ENCODE results near the gene FGF21.

Gene FGF21

DNA sequence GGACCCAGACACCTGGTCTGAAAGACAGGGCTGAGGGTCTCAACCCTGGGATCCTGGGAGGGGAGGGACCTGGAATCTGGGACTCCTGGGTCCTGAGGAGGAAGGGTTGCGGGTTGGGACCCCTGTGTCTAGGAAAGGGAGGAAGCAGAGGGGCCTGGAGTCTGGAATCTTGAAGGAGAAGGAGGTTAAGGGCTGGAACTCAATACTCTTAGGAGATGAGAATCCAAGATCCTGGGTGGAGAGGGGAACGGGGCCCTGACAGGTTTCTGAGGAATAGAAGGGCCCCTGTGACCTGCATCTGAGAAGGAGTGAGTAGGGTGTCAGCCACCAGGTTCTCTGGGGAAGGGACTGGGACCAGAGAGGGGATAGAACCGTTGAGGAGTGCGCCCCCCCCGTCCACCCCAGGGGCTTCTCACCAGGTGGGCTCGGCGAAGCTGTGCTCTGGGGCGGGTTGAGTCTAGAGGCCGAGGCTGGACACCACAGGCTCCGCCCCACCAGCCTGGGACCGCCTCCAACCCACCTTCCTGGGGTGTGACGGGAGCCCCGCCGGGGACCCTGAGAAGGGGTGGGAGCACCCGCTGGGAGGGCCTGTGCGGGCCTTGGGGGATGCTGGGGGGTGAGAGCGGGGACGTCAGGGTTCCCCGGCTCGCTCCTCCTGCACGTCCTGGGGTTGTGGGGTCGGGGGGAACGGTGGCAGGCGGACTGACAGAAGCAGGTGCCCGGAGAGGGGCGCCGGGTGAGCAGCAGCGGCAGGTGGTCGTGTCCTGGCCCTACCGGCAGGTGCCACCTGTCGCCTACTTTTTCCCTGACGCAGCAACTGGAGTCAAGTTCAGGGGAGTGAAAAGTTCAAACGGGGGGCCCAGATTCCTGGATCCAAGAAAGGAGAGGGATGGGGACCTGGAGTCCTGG is 35.8 kb upstream of the FGF21 start, which contains the start of gene MAMSTR:
Gene MAMSTR (minus strand): TSS at position 463 of the 909 bp plus-strand sequence. CDS start 694 bp downstream, outside the sequence.
- in situ Hi-C loops (cut with HindIII; ENCODE audit: low pct_unique_long_range_greater_than_20kb, low sequenced_read_pairs), result no loop called here
- no peak for DNase-seq (ENCODE audit: low read depth in 1 of 2, low spot score in 1 of 2)
- TF ChIP-seq JUND (IDR thresholded peaks at IDR 0.05; ENCODE audit: low read depth), result no peak

DNA sequence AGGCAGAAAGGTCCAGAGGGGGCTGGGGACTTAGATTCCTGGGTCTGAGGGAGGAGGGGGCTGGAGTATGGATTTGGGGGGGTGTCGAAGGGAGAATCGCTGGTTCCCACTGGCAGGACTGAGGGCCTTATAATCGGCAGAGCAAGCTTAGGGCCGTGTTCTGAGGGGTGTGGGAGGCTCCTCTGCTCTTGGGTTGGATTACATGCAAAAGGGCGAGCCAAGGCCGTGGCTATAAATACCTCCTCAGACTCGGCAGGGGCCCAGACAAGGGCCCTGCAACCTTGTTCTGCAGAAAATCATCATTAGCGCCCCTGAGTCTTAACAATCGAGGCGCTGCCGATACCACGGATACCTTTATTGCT is 35.1 kb upstream of the FGF21 start:
- TF ChIP-seq JUND (IDR thresholded peaks at IDR 0.05; ENCODE audit: low read depth), result no peak
- in situ Hi-C loops (cut with HindIII; ENCODE audit: low pct_unique_long_range_greater_than_20kb, low sequenced_read_pairs), result no loop called here
- no peak for DNase-seq (ENCODE audit: low read depth in 1 of 2, low spot score in 1 of 2)

DNA sequence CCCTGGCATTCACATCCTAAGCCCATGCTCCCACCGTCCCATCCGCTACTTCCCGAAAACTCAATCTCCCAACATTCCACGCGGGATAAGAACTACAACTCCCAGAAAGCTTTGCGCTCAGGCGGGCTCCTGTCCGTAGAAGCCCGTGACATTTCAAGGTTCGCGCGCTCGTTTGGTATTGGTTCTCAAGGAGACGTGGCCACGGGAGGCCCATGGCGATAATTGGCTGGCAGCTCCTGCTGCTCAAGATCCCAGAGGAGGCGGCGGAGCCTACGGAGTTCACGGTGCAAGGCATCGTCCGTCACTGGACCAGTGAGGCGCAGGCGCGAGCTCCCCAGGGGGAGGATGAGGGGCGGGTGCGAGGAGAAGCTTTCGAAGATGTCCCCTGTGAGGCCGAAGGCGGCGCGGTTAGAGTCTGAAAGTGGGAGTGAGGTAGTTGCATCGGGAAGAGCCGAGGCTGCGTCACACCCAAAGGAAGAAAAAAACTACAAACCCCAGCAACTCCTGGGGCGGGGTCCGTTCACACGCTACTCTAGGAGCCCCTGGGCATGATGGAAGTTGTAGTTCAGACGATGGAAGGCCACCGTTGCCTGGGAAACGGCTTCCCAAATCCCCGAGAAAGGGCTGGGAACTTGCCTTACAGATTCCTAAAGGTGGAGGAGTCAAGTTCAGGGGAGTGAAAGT is 34.6 kb upstream of the FGF21 start:
- no peak for TF ChIP-seq JUND (IDR thresholded peaks at IDR 0.05; ENCODE audit: low read depth)
- DNase-seq (ENCODE audit: low read depth in 1 of 2, low spot score in 1 of 2), result peak; percentile 96 to 98
- in situ Hi-C loops (cut with HindIII; ENCODE audit: low pct_unique_long_range_greater_than_20kb, low sequenced_read_pairs), result no loop called here

DNA sequence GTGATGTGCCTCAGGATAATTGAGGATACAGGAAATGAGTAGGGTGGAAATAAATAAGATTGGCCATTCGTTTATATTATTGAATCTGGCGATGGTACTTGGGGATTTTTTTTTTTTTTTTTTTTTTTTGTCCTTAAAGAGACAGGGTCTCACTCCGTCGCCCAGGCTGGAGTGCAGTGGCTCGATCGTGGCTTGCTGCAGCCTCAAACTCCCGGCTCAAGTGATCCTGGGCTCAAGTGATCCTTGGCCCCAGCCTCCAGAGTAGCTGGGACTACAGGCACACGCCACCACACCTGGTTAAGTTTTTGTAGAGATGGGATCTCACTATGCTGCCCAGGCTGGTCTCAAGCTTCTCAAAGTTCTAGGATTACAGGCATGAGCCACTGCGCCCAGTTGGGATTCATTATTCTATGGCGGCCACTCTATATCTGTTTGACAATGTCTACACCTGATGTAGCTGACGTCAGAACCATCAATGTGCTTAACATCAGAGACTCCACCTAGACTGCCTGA is 33.1 kb upstream of the FGF21 start:
- no peak for DNase-seq (ENCODE audit: low read depth in 1 of 2, low spot score in 1 of 2)
- no peak for TF ChIP-seq JUND (IDR thresholded peaks at IDR 0.05; ENCODE audit: low read depth)
- in situ Hi-C loops (cut with HindIII; ENCODE audit: low pct_unique_long_range_greater_than_20kb, low sequenced_read_pairs), result no loop called here

DNA sequence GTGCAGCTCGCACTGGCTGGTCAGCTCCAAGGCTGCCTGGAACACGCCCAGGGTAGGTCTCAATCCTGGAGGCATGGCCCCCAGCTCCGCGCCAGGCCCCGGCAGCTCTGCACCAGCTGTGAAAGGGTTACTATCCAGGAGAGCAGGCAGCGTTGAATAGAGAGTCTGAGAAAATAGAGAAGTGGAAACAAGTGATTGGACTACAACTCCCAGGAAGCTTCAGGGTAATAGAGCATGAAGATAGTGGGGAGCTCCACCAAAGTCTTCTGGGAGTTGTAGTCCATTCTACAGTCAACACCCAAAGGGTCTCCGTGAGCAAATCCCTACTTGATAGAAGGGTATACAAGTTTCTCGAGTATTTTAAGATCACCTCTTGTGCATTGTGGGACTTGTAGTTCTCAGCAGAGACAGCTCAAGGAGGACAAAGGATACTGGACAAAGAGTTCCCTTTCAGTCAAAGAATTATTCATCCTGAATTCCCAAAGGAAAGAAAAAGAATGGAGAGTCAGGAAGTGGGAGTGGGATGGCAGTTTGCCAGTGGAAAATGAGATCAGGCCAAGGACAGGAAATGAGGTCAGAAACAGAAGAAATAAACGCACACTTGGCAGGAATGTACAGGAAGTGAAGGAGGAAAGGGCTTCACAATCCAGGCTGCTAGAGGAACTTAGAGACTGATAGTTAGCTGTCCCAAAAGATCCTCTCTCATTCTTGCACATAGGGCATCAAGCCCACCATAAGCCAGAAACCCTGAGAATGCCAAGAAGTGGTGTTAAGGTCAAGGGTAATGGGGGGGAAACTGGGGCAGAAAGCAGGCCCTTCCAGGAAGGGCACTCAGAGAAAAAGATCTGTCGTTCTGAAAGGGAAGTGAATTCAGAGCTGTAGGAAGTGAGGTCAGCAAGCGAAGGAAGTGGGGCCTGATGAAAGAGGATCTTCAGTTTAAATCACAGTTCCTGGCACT is 30.2 kb upstream of the FGF21 start:
- in situ Hi-C loops (cut with HindIII; ENCODE audit: low pct_unique_long_range_greater_than_20kb, low sequenced_read_pairs), result no loop called here

DNA sequence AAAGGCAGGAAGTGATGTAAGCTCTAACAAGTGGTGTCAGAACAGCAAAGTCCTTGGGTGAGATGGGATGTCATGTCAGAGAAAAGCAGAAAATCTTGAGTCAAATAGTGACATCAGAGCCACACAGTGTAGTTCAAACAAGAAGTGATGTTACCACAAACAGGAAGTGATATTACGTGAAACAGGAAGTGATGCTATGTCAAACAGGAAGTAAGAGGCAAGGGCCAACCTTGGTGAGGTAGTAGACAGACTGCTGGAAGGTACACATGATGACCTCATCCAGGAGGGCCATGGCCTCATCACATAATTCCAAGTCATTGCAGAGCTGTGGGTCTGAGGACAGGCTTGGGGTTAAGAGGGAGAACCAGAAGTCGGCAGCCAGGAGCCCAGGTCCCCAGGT is 28.8 kb upstream of the FGF21 start:
- in situ Hi-C loops (cut with HindIII; ENCODE audit: low pct_unique_long_range_greater_than_20kb, low sequenced_read_pairs), result no loop called here
- TF ChIP-seq JUND (IDR thresholded peaks at IDR 0.05; ENCODE audit: low read depth), result no peak
- DNase-seq (ENCODE audit: low read depth in 1 of 2, low spot score in 1 of 2), result no peak

More for the DNA sequence above, 30.2 kb upstream of the FGF21 start:
- no peak for TF ChIP-seq JUND (IDR thresholded peaks at IDR 0.05; ENCODE audit: low read depth)
- peak; percentile 53 to 63 for DNase-seq (ENCODE audit: low read depth in 1 of 2, low spot score in 1 of 2)

DNA sequence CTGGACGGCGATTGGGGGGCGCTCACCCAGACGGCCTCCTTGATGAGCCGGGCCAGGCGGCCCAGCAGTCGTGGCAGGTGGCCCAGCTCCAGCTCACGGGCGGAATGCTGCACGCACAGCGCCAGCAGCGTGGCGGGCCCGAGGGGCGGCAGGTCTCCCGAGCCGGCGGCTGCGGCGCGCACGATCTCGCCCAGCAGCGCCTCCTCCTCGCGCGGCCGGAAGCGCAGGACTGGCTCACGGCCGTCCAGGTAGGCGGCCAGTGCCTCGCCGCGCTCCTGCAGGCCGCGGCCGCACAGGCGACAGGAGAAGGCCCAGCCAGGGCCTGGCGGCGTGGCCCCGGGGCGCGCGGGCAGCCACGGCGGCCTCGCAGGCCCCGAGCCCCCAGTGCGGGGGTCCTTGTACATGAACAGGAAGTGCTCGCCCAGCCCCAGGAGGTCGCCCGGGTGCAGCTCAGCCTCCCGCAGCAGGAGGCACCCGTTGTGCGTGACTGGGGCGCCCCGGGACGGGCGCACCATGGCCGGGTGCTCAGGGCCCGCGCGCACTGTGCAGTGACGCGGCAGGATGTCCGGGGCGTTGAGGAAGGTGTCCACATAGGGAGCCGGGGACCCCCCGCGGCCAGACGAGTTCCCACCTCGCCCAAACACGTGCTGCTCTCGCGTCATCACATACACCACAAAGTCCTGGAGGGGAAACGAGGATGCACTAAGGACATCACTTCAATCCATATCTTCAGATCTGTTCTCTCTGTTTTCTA is 26.2 kb upstream of the FGF21 start:
- no peak for TF ChIP-seq JUND (IDR thresholded peaks at IDR 0.05; ENCODE audit: low read depth)
- DNase-seq (ENCODE audit: low read depth in 1 of 2, low spot score in 1 of 2), result no peak
- in situ Hi-C loops (cut with HindIII; ENCODE audit: low pct_unique_long_range_greater_than_20kb, low sequenced_read_pairs), result no loop called here

DNA sequence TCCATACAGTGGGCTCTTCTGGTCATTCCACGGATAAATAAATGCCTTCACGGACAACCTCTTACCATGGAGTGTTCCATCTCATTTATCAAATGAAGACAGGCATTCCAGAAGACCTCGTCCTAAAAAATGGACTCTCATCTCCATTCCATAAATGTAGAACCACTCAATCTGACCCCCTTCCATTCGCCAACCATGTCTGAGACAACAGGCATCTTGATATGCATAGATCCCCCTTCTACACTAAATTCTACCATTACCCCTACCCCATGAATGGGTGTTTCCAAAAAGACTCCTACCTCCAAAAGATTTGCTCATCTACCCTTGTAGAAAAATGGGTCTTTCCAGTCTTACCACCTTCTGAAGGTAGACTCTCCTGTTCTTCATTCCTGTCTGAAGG is 23.9 kb upstream of the FGF21 start:
- in situ Hi-C loops (cut with HindIII; ENCODE audit: low pct_unique_long_range_greater_than_20kb, low sequenced_read_pairs), result no loop called here
- no peak for DNase-seq (ENCODE audit: low read depth in 1 of 2, low spot score in 1 of 2)
- TF ChIP-seq JUND (IDR thresholded peaks at IDR 0.05; ENCODE audit: low read depth), result no peak

DNA sequence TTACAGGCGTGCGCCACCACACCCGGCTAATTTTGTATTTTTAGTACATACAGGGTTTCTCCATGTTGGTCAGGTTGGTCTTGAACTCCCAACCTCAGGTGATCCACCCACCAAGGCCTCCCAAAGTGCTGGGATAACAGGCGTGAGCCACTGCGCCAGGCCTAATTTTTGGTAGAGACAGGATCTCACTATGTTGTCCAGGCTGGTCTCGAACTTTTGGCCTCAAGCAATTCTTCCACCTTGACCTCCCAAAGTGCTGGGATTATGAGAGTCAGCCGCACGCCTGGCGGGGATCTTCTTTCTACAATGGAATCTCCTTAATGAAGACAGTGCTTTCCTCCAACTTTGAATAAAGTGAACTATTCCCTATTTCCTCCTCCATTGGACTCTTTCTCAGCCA is 20.7 kb upstream of the FGF21 start:
- TF ChIP-seq JUND (IDR thresholded peaks at IDR 0.05; ENCODE audit: low read depth), result no peak
- in situ Hi-C loops (cut with HindIII; ENCODE audit: low pct_unique_long_range_greater_than_20kb, low sequenced_read_pairs), result no loop called here
- DNase-seq (ENCODE audit: low read depth in 1 of 2, low spot score in 1 of 2), result no peak

DNA sequence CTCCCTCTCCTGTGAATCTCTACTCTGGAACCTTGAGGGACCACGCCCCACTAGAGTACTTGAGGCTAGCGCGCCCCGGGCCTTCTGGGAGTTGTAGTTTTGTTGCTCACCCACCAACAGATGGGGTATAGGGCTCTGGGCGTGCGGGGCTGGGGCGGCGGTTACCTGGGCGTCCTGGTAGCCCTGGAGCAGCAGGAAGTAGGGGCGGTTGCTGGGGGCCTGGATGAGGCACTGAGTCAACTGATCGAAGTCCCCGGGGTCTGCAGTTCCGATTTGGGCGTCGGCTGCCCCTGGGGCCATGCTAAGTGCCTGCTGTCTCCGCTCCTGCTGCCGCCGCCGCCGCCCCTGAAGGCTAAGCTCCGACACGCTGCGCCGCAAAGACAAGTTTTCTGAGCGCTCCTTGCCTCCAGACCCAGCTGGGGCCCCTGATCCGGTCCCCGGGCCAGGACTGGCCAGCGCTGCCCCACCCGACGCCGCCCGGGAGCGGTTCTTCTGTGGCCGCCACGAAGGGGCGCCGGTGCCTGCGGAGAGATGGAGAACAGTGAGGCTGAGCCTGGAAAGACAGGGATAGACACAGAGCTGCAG is 20.2 kb upstream of the FGF21 start:
- in situ Hi-C loops (cut with HindIII; ENCODE audit: low pct_unique_long_range_greater_than_20kb, low sequenced_read_pairs), result no loop called here
- no peak for DNase-seq (ENCODE audit: low read depth in 1 of 2, low spot score in 1 of 2)
- no peak for TF ChIP-seq JUND (IDR thresholded peaks at IDR 0.05; ENCODE audit: low read depth)

DNA sequence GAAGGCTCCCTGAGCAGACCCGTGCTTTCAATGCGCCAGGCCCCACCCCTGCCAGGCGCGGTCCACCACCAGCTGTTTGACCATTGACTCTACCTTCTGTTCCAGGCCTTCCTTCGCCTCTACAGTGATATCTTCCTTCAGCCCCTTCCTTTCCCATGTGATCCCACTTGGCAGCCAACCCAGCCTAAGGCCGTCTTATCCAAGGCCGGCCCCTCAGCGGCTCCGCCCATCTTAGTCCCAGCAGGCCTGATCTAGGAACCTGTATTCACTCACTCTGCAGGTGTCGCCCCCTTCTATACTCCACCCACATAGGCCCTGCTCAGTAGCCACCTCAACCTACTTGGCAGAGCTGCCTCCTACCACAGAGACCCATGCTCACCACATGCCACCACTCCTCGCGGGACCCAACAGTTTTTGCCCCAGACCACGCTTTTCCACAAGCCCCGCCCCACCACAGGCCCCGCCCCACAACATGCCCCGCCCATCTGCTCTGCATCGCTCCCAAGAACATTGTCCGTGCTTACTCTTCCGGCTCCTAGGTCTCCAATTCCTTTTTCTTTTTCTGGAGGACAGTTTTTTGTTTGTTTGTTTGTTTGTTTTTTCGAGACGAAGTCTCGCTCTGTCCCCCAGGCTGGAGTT is 17.8 kb upstream of the FGF21 start:
- TF ChIP-seq JUND (IDR thresholded peaks at IDR 0.05; ENCODE audit: low read depth), result no peak
- in situ Hi-C loops (cut with HindIII; ENCODE audit: low pct_unique_long_range_greater_than_20kb, low sequenced_read_pairs), result no loop called here
- DNase-seq (ENCODE audit: low read depth in 1 of 2, low spot score in 1 of 2), result no peak
